Muscle layer of colon (tissue), 2 donors: ENCODE measurements around the gene TSPAN11.
"Not testable (repeated sequence)": the region's sequence is repeated elsewhere in the genome, so short reads cannot be mapped to it uniquely, and the experiment has no call there.

ENCODE experiments used
- H3K27ac ChIP-seq: one replicate; pipeline ENCODE4 v1.7.0; 2013; ENCODE audit warnings: low read depth, mild to moderate bottlenecking, low read length, moderate library complexity
- H3K27me3 ChIP-seq, 2 donors: one replicate each; pipeline ENCODE4 v1.7.0; 2013; ENCODE audit warnings: low read length in 2 of 2, mild to moderate bottlenecking in 2 of 2; ENCODE audit not compliant: insufficient read depth in 2 of 2, control insufficient read depth in 1 of 2
- H3K36me3 ChIP-seq: one replicate; pipeline ENCODE4 v1.7.0; 2013; ENCODE audit warnings: mild to moderate bottlenecking, low read length; ENCODE audit not compliant: insufficient read depth
- H3K4me1 ChIP-seq: one replicate; pipeline ENCODE4 v1.7.0; 2013; ENCODE audit warnings: mild to moderate bottlenecking, low read length; ENCODE audit not compliant: insufficient read depth
- H3K4me3 ChIP-seq, 2 donors: one replicate each; pipeline ENCODE4 v1.7.0; 2013; ENCODE audit warnings: low read length in 2 of 2, low read depth in 1 of 2, mild to moderate bottlenecking in 1 of 2, moderate library complexity in 1 of 2
- H3K9ac ChIP-seq: one replicate; pipeline ENCODE4 v1.7.0; 2013; ENCODE audit warnings: low read length
- H3K9me3 ChIP-seq: one replicate; pipeline ENCODE4 v1.7.0; 2013; ENCODE audit warnings: mild to moderate bottlenecking, low read length
- donor health status: abdominal sarcoma.
- donor health status: Adenocarcinoma of cecum.

Gene TSPAN11

GRCh38 chr12:30926243-30927221 lies at the start of gene TSPAN11:
Gene TSPAN11, plus strand, starts transcription at chr12:30926748. Its CDS starts 27,244 bp downstream, at chr12:30953992.
- H3K9me3 ChIP-seq = no peaks in the 10 kb centered on the region
- no peak within 1 kb of the TSS for H3K9ac ChIP-seq
- H3K4me1 ChIP-seq = no peaks in the 10 kb centered on the region
- H3K4me3 ChIP-seq = peak within 1 kb of the TSS; percentile 49 to 59
- H3K27me3 ChIP-seq = peaks cover 4 to 23% of the 10 kb centered on the region in 2 donors
- H3K27ac ChIP-seq = no peak within 1 kb of the TSS
- H3K36me3 ChIP-seq = no peaks in the 10 kb centered on the region

- Histone ChIP-seq H3K4me1 (peaks cover 6% of the 10 kb centered on the region), H3K27me3 (no peaks in the 10 kb centered on the region), H3K27ac (no peak overlapping the region), H3K36me3 (no peaks in the 10 kb centered on the region), H3K9ac (no peak overlapping the region), H3K4me3 (no peak overlapping the region), H3K9me3 (no peaks in the 10 kb centered on the region)
Measured at GRCh38 chr12:30877105-30877875, 49.3 kb upstream of the TSPAN11 start.

GRCh38 chr12:30878024-30878423 lies 48.5 kb upstream of the TSPAN11 start:
- Histone ChIP-seq H3K4me3 (no peak overlapping the region), H3K27ac (no peak overlapping the region), H3K27me3 (no peaks in the 10 kb centered on the region)

GRCh38 chr12:30880061-30880460 lies 46.5 kb upstream of the TSPAN11 start:
- Histone ChIP-seq H3K27me3 (no peaks in the 10 kb centered on the region), H3K4me3 (no peak overlapping the region), H3K4me1 (peaks cover 6% of the 10 kb centered on the region), H3K9ac (no peak overlapping the region), H3K36me3 (no peaks in the 10 kb centered on the region), H3K27ac (no peak overlapping the region), H3K9me3 (no peaks in the 10 kb centered on the region)

More at GRCh38 chr12:30878024-30878423, 48.5 kb upstream of the TSPAN11 start:
- Histone ChIP-seq H3K4me1 (peaks cover 6% of the 10 kb centered on the region), H3K36me3 (no peaks in the 10 kb centered on the region), H3K9me3 (no peaks in the 10 kb centered on the region), H3K9ac (no peak overlapping the region)

- Histone ChIP-seq H3K36me3 (no peaks in the 10 kb centered on the region), H3K4me1 (peaks cover 6% of the 10 kb centered on the region), H3K27me3 (no peaks in the 10 kb centered on the region), H3K4me3 (no peak overlapping the region), H3K9me3 (no peaks in the 10 kb centered on the region), H3K9ac (no peak overlapping the region), H3K27ac (no peak overlapping the region)
Measured at GRCh38 chr12:30880813-30881212, 45.7 kb upstream of the TSPAN11 start.

GRCh38 chr12:30882706-30883105 lies 43.8 kb upstream of the TSPAN11 start:
- no peak overlapping the region for H3K4me3 ChIP-seq
- H3K9me3 ChIP-seq = peaks cover 4% of the 10 kb centered on the region
- H3K36me3 ChIP-seq = no peaks in the 10 kb centered on the region
- H3K27me3 ChIP-seq = no peaks in the 10 kb centered on the region
- no peak overlapping the region for H3K27ac ChIP-seq
- H3K9ac ChIP-seq = no peak overlapping the region
- peaks cover 6% of the 10 kb centered on the region for H3K4me1 ChIP-seq

- no peak overlapping the region for H3K9ac ChIP-seq
- no peak overlapping the region for H3K27ac ChIP-seq
- no peaks in the 10 kb centered on the region for H3K27me3 ChIP-seq
- H3K4me3 ChIP-seq = no peak overlapping the region
- no peaks in the 10 kb centered on the region for H3K36me3 ChIP-seq
- peaks cover 4% of the 10 kb centered on the region for H3K9me3 ChIP-seq
- peaks cover under 1% of the 10 kb centered on the region for H3K4me1 ChIP-seq
Measured at GRCh38 chr12:30884799-30885198, 41.7 kb upstream of the TSPAN11 start.

- no peak overlapping the region for H3K9ac ChIP-seq
- H3K4me1 ChIP-seq = no peaks in the 10 kb centered on the region
- H3K36me3 ChIP-seq = no peaks in the 10 kb centered on the region
- no peaks in the 10 kb centered on the region for H3K27me3 ChIP-seq
- peaks cover 4% of the 10 kb centered on the region for H3K9me3 ChIP-seq
- no peak overlapping the region for H3K4me3 ChIP-seq
- H3K27ac ChIP-seq = no peak overlapping the region
Measured at GRCh38 chr12:30885321-30885720, 41.2 kb upstream of the TSPAN11 start.

- H3K27me3 ChIP-seq = no peaks in the 10 kb centered on the region
- H3K4me1 ChIP-seq = no peaks in the 10 kb centered on the region
- H3K4me3 ChIP-seq = no peak overlapping the region
- peaks cover 4% of the 10 kb centered on the region for H3K9me3 ChIP-seq
- no peaks in the 10 kb centered on the region for H3K36me3 ChIP-seq
- H3K27ac ChIP-seq = no peak overlapping the region
- no peak overlapping the region for H3K9ac ChIP-seq
Measured at GRCh38 chr12:30887226-30887625, 39.3 kb upstream of the TSPAN11 start.

- Histone ChIP-seq H3K27me3 (no peaks in the 10 kb centered on the region), H3K4me1 (no peaks in the 10 kb centered on the region), H3K9ac (no peak overlapping the region), H3K27ac (no peak overlapping the region), H3K36me3 (no peaks in the 10 kb centered on the region), H3K9me3 (peaks cover 4% of the 10 kb centered on the region), H3K4me3 (no peak overlapping the region)
Measured at GRCh38 chr12:30888241-30888640, 38.3 kb upstream of the TSPAN11 start.

GRCh38 chr12:30894531-30894930 lies 32.0 kb upstream of the TSPAN11 start:
- not testable (repeated sequence) for H3K36me3 ChIP-seq, H3K27ac ChIP-seq, H3K9ac ChIP-seq, H3K27me3 ChIP-seq, H3K4me3 ChIP-seq, H3K4me1 ChIP-seq, H3K9me3 ChIP-seq
